Neural crest cell (in vitro differentiated cells): ENCODE results near the gene AGBL5. TPM values are rescaled to one million over a fixed set of nuclear protein-coding genes. Genes with fewer than 3 reads are reported as not detected.

ENCODE experiments used
- DNase-seq: peaks from one replicate; pipeline ENCODE4 v3.0.0; 2021; ENCODE audit warnings: low read depth, mixed read lengths, low spot score
- H3K27ac Mint-ChIP-seq: one replicate; pipeline ENCODE4 v1.8.0; 2021; ENCODE audit warnings: mild to moderate bottlenecking, mixed read lengths; ENCODE audit not compliant: unreplicated experiment
- H3K27me3 Mint-ChIP-seq: 2 replicates; pipeline ENCODE4 v1.8.0; 2021; ENCODE audit warnings: low read depth, mild to moderate bottlenecking, mixed read lengths
- H3K36me3 Mint-ChIP-seq: 2 replicates; pipeline ENCODE4 v1.8.0; 2021; ENCODE audit warnings: low read depth, mild to moderate bottlenecking, mixed read lengths
- H3K4me1 Mint-ChIP-seq: 2 replicates; pipeline ENCODE4 v1.8.0; 2021; ENCODE audit warnings: mixed read lengths
- H3K4me3 Mint-ChIP-seq: one replicate; pipeline ENCODE4 v1.8.0; 2021; ENCODE audit warnings: mild to moderate bottlenecking, mixed read lengths
- H3K9me3 Mint-ChIP-seq: 2 replicates; pipeline ENCODE4 v1.8.0; 2021; ENCODE audit warnings: mixed read lengths
- CTCF ChIP-seq: fragments of 200-600 bp; sonication (generic); conservative IDR thresholded peaks from 2 replicates; pipeline ENCODE4 v1.5.0; 2021; ENCODE audit warnings: antibody characterized with exemption, mild to moderate bottlenecking
- total RNA-seq: library from RNA; stranded (reverse); gene quantifications from 2 replicates; pipeline ENCODE4 v1.2.1, GENCODE V29; 2021

The AGBL5 gene
- total RNA-seq, 1 donor from 2014 or later, result 67.2 TPM

DNA sequence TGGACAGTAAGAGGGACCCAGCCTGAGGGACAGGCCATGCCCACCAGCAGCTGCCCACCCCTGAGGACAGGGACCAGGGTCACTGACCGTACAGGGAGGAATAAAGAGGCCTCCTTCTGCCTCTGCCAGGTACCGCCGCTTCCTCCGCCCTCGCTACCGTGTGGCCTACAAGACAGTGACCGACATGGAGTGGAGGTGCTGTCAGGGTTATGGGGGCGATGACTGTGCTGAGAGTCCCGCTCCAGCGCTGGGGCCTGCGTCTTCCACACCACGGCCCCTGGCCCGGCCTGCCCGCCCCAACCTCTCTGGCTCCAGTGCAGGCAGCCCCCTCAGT lies 29.1 kb downstream of the AGBL5 start:
- TF ChIP-seq CTCF, result no peak
- peaks cover 8% of the 10 kb centered on the region for H3K27me3 Mint-ChIP-seq
- H3K9me3 Mint-ChIP-seq, result no peaks in the 10 kb centered on the region
- peak overlapping the region; percentile 85 for H3K27ac Mint-ChIP-seq
- no peak for DNase-seq
- no peaks in the 10 kb centered on the region for H3K36me3 Mint-ChIP-seq
- H3K4me1 Mint-ChIP-seq, result peaks cover 55% of the 10 kb centered on the region
- peak overlapping the region; percentile 82 for H3K4me3 Mint-ChIP-seq

- Mint-ChIP-seq H3K27ac (no peak overlapping the region), H3K9me3 (no peaks in the 10 kb centered on the region), H3K4me1 (peaks cover 51% of the 10 kb centered on the region), H3K36me3 (no peaks in the 10 kb centered on the region), H3K27me3 (peaks cover 11% of the 10 kb centered on the region), H3K4me3 (no peak overlapping the region)
- DNase-seq, result no peak
- no peak for TF ChIP-seq CTCF
These were observed 30.7 kb downstream of the AGBL5 start for GRCh38 chr2:27081984-27082772.

DNA sequence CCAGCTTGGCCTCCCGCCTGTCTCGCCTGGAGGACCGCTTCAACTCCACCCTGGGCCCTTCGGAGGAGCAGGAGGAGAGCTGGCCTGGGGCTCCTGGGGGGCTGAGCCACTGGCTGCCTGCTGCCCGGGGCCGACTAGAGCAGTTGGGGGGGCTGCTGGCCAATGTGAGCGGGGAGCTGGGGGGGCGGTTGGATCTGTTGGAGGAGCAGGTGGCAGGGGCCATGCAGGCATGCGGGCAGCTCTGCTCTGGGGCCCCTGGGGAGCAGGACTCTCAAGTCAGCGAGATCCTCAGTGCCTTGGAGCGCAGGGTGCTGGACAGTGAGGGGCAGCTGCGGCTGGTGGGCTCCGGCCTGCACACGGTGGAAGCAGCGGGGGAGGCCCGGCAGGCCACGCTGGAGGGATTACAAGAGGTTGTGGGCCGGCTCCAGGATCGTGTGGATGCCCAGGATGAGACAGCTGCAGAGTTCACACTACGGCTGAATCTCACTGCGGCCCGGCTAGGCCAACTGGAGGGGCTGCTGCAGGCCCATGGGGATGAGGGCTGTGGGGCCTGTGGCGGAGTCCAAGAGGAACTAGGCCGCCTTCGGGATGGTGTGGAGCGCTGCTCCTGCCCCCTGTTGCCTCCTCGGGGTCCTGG lies 31.4 kb downstream of the AGBL5 start:
- Mint-ChIP-seq H3K9me3 (no peaks in the 10 kb centered on the region), H3K27ac (no peak overlapping the region), H3K27me3 (peaks cover 13% of the 10 kb centered on the region), H3K36me3 (no peaks in the 10 kb centered on the region), H3K4me1 (peaks cover 52% of the 10 kb centered on the region), H3K4me3 (no peak overlapping the region)
- no peak for DNase-seq
- TF ChIP-seq CTCF, result no peak

- peaks cover 44% of the 10 kb centered on the region for H3K4me1 Mint-ChIP-seq
- no peaks in the 10 kb centered on the region for H3K9me3 Mint-ChIP-seq
- H3K4me3 Mint-ChIP-seq, result peak overlapping the region; percentile 27
- H3K27me3 Mint-ChIP-seq, result peaks cover 13% of the 10 kb centered on the region
- DNase-seq, result no peak
- no peak for TF ChIP-seq CTCF
- H3K36me3 Mint-ChIP-seq, result no peaks in the 10 kb centered on the region
- H3K27ac Mint-ChIP-seq, result no peak overlapping the region
These were observed 32.2 kb downstream of the AGBL5 start for GRCh38 chr2:27083410-27084296.

GRCh38 chr2:27084297-27085061 lies 33.0 kb downstream of the AGBL5 start:
- peak overlapping the region; percentile 61 for H3K4me3 Mint-ChIP-seq

More at GRCh38 chr2:27084297-27085061, 33.0 kb downstream of the AGBL5 start:
- no peaks in the 10 kb centered on the region for H3K9me3 Mint-ChIP-seq
- H3K4me1 Mint-ChIP-seq, result peaks cover 40% of the 10 kb centered on the region
- TF ChIP-seq CTCF, result no peak
- no peak for DNase-seq
- no peaks in the 10 kb centered on the region for H3K36me3 Mint-ChIP-seq
- H3K27me3 Mint-ChIP-seq, result peaks cover 13% of the 10 kb centered on the region
- no peak overlapping the region for H3K27ac Mint-ChIP-seq
